Endodermal cell (in vitro differentiated cells): Measurements from ENCODE around the gene C1orf141. TPM values are rescaled to one million over a fixed set of nuclear protein-coding genes. Genes with fewer than 3 reads are reported as not detected.

ENCODE experiments used
- DNase-seq: peaks from one replicate; pipeline ENCODE4 v3.0.0-alpha.2; 2017
- H3K27ac ChIP-seq: 2 replicates; pipeline ENCODE4 v1.5.1; 2013; ENCODE audit warnings: mild to moderate bottlenecking, low read depth, low read length, moderate library complexity
- H3K27me3 ChIP-seq: 2 replicates; pipeline ENCODE4 v1.6.1; 2013; ENCODE audit warnings: mild to moderate bottlenecking, low read length, moderate library complexity; ENCODE audit not compliant: insufficient read depth, control insufficient read depth, poor library complexity, severe bottlenecking
- H3K36me3 ChIP-seq: 2 replicates; pipeline ENCODE4 v1.7.0; 2013; ENCODE audit warnings: mild to moderate bottlenecking, low read length, moderate library complexity; ENCODE audit not compliant: control insufficient read depth, insufficient read depth
- H3K4me1 ChIP-seq: one replicate; pipeline ENCODE4 v1.7.0; 2013; ENCODE audit warnings: low read length; ENCODE audit not compliant: control insufficient read depth, insufficient read depth
- H3K4me3 ChIP-seq: 2 replicates; pipeline ENCODE4 v1.5.1; 2013; ENCODE audit warnings: mild to moderate bottlenecking, low read length, moderate library complexity
- H3K9ac ChIP-seq: 2 replicates; pipeline ENCODE4 v1.6.1; 2013; ENCODE audit warnings: mild to moderate bottlenecking, low read length, moderate library complexity; ENCODE audit not compliant: poor library complexity, severe bottlenecking; ENCODE audit errors: extremely low read depth
- H3K9me3 ChIP-seq: 2 replicates; pipeline ENCODE4 v1.6.1; 2013; ENCODE audit warnings: mild to moderate bottlenecking, low read length, moderate library complexity; ENCODE audit not compliant: control insufficient read depth
- H3K27ac Mint-ChIP-seq: 2 replicates; pipeline ENCODE4 v1.8.0; 2020; ENCODE audit warnings: mixed read lengths
- H3K27me3 Mint-ChIP-seq: 2 replicates; pipeline ENCODE4 v1.8.0; 2021; ENCODE audit warnings: mild to moderate bottlenecking, mixed read lengths; ENCODE audit not compliant: insufficient read depth
- H3K36me3 Mint-ChIP-seq: 2 replicates; pipeline ENCODE4 v1.8.0; 2020; ENCODE audit warnings: low read depth, mixed read lengths
- H3K4me1 Mint-ChIP-seq: 2 replicates; pipeline ENCODE4 v1.8.0; 2020; ENCODE audit warnings: mixed read lengths
- H3K4me3 Mint-ChIP-seq: 2 replicates; pipeline ENCODE4 v1.8.0; 2020; ENCODE audit warnings: mild to moderate bottlenecking, moderate library complexity, mixed read lengths
- H3K9me3 Mint-ChIP-seq: 2 replicates; pipeline ENCODE4 v1.8.0; 2020; ENCODE audit warnings: mild to moderate bottlenecking, mixed read lengths
- WGBS, 2 experiments: methylation state at CpG; one replicate each; pipeline versions ENCODE4 v1.1.5 to v1.1.7; 2013; ENCODE audit warnings: missing lambda C conversion rate in 2 of 2, mixed read lengths in 1 of 2; ENCODE audit not compliant: insufficient coverage in 1 of 2, insufficient read length in 1 of 2; 5-methylcytosine and 5-hydroxymethylcytosine counted together
- total RNA-seq, 2 donors: library from RNA; stranded (reverse); fragmentation: NEBNext Ultra II Directional in 1 of 2; extraction: Animal tissue kit (Norgen Biotek cat#: 25700) in 1 of 2; gene quantifications; 2 replicates in 1 of 2; 3 replicates in 1 of 2; pipeline ENCODE4 v1.2.1, GENCODE V29; 2021
- TF ChIP-seq, protein P1 (sequence below): fragments of 200-600 bp; sonication (generic); conservative IDR thresholded peaks from 2 replicates; pipeline ENCODE4 v1.5.0; 2021; ENCODE audit warnings: antibody characterized with exemption, mild to moderate bottlenecking

C1orf141 gene
- total RNA-seq, 2 donors from 2014 or later, result not detected

DNA sequence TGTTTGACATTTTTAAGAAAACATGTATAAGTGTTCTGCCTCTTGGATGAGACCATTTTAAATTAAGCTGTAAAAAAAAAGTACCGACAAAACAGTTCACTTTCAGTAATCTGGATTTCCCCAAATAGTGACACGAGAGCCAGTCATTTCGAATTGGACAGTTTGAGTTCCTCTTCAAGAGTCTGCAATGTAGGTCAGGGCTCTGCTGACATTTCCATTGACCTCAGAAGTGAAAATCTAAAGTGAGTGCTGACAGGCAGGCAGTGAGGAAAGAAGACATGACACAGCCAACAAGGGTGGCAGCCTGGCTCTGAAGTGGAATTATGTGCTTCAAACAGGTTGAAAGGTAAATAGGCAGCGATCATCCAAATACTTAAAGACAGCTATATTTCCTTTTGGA is 31.4 kb upstream of the C1orf141 start, which contains the start of gene IL23R:
Gene IL23R, plus strand, starts transcription at position 259 of the 400 bp plus-strand sequence. CDS start 1,667 bp downstream, outside the sequence.
- DNase-seq, result no peak
- H3K36me3 ChIP-seq, result no peaks in the 10 kb centered on the region
- H3K27me3 Mint-ChIP-seq, result no peaks in the 10 kb centered on the region
- no peaks in the 10 kb centered on the region for H3K36me3 Mint-ChIP-seq
- no peak within 1 kb of the TSS for H3K27ac Mint-ChIP-seq
- H3K27me3 ChIP-seq, result no peaks in the 10 kb centered on the region
- no peak within 1 kb of the TSS for H3K4me3 ChIP-seq
- no peak within 1 kb of the TSS for H3K27ac ChIP-seq
- no peaks in the 10 kb centered on the region for H3K4me1 Mint-ChIP-seq
- 94 to 100% methylated on average over 3 to 4 of the region's 4 CpGs for WGBS, 2 experiments
- TF ChIP-seq, protein P1, sequence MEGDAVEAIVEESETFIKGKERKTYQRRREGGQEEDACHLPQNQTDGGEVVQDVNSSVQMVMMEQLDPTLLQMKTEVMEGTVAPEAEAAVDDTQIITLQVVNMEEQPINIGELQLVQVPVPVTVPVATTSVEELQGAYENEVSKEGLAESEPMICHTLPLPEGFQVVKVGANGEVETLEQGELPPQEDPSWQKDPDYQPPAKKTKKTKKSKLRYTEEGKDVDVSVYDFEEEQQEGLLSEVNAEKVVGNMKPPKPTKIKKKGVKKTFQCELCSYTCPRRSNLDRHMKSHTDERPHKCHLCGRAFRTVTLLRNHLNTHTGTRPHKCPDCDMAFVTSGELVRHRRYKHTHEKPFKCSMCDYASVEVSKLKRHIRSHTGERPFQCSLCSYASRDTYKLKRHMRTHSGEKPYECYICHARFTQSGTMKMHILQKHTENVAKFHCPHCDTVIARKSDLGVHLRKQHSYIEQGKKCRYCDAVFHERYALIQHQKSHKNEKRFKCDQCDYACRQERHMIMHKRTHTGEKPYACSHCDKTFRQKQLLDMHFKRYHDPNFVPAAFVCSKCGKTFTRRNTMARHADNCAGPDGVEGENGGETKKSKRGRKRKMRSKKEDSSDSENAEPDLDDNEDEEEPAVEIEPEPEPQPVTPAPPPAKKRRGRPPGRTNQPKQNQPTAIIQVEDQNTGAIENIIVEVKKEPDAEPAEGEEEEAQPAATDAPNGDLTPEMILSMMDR, result no peak
- no peak within 1 kb of the TSS for H3K4me3 Mint-ChIP-seq
- no peak within 1 kb of the TSS for H3K9ac ChIP-seq
- H3K9me3 ChIP-seq, result no peaks in the 10 kb centered on the region
- H3K9me3 Mint-ChIP-seq, result no peaks in the 10 kb centered on the region
- H3K4me1 ChIP-seq, result no peaks in the 10 kb centered on the region

DNA sequence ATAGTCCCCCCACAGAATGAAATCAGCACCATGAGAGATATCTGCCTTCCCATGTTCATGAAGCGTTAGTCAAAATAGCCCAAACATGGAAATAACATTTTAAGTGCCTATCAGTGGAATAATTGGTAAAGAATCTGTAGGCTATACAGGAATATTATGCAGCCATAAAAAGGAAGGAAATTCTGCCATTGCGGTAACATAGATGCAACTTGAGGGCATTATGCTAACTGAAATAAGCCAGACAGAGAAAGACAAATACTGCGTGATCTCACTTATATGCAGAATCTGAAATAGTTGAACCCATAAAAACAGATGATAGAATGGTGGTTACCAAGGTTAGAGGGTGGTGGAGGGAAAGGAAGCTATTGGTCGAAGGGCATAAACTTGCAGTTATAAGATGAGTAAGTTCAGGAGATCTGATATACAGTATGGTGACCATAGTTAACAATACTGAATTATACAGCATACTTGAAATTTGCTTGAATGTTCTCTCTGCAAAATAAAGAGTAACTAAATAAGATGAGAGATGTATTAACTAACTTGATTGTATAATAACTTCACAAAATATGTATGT is 30.8 kb upstream of the C1orf141 start:
- H3K4me1 Mint-ChIP-seq, result no peaks in the 10 kb centered on the region
- 93 to 98% methylated on average over 4 of the region's 4 CpGs for WGBS, 2 experiments
- H3K4me1 ChIP-seq, result no peaks in the 10 kb centered on the region
- no peak overlapping the region for H3K27ac Mint-ChIP-seq
- no peak overlapping the region for H3K4me3 ChIP-seq
- H3K27me3 ChIP-seq, result no peaks in the 10 kb centered on the region
- H3K9ac ChIP-seq, result no peak overlapping the region
- no peaks in the 10 kb centered on the region for H3K36me3 ChIP-seq
- no peaks in the 10 kb centered on the region for H3K9me3 ChIP-seq
- no peak overlapping the region for H3K27ac ChIP-seq
- TF ChIP-seq, protein P1, result no peak
- no peaks in the 10 kb centered on the region for H3K36me3 Mint-ChIP-seq
- H3K9me3 Mint-ChIP-seq, result no peaks in the 10 kb centered on the region
- H3K27me3 Mint-ChIP-seq, result no peaks in the 10 kb centered on the region
- H3K4me3 Mint-ChIP-seq, result no peak overlapping the region
- no peak for DNase-seq

DNA sequence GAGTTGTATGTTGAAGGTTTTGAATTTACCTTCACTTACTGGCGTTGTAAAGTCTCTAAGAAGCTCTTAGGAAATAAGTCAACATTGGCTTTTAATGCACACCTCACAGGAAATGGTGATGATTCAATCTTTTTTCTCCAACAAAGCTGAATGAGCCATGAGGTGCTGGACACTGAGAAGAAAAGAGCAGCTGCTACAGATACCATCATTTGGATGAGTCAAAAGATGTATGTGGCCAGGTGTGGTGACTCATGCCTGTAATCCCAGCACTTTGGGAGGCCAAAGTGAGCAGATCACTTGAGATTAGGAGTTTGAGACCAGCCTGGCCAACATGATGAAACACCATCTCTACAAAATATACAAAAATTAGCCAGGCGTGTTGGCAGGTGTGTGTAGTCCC is 28.2 kb upstream of the C1orf141 start:
- DNase-seq, result no peak
- H3K36me3 Mint-ChIP-seq, result no peaks in the 10 kb centered on the region
- no peaks in the 10 kb centered on the region for H3K27me3 ChIP-seq
- no peak overlapping the region for H3K4me3 Mint-ChIP-seq
- no peak overlapping the region for H3K9ac ChIP-seq
- no peaks in the 10 kb centered on the region for H3K36me3 ChIP-seq
- H3K27ac ChIP-seq, result no peak overlapping the region
- peaks cover 8% of the 10 kb centered on the region for H3K9me3 Mint-ChIP-seq
- TF ChIP-seq, protein P1, result no peak
- H3K4me1 Mint-ChIP-seq, result no peaks in the 10 kb centered on the region
- H3K4me1 ChIP-seq, result no peaks in the 10 kb centered on the region
- H3K4me3 ChIP-seq, result no peak overlapping the region
- peaks cover 14% of the 10 kb centered on the region for H3K9me3 ChIP-seq
- no peaks in the 10 kb centered on the region for H3K27me3 Mint-ChIP-seq
- 94% methylated on average over 2 of the region's 2 CpGs for WGBS, 2 experiments
- H3K27ac Mint-ChIP-seq, result no peak overlapping the region
